DOHH2 (cell line): ENCODE results near the gene USP32.

Experiments used
- H3F3A ChIP-seq: fragments of 200-600 bp; sonication (generic), shearing (Covaris generic); 2 replicates; pipeline ENCODE4 v1.6.0; 2016; ENCODE audit warnings: antibody characterized with exemption, mild to moderate bottlenecking; ENCODE audit not compliant: control insufficient read depth, insufficient read depth
- H3K27ac ChIP-seq: fragments of 200-600 bp; sonication (generic); 2 replicates; pipeline ENCODE4 v1.5.1; 2014; ENCODE audit warnings: low read depth, mild to moderate bottlenecking, low read length, moderate library complexity
- H3K27me3 ChIP-seq: fragments of 200-600 bp; sonication (generic); 2 replicates; pipeline ENCODE4 v1.6.1; 2014; ENCODE audit warnings: mild to moderate bottlenecking, low read length, mixed read lengths; ENCODE audit not compliant: control insufficient read depth
- H3K36me3 ChIP-seq: fragments of 200-600 bp; sonication (generic); 2 replicates; pipeline ENCODE4 v1.6.1; 2014; ENCODE audit warnings: mild to moderate bottlenecking, low read length, moderate library complexity, mixed read lengths; ENCODE audit not compliant: control insufficient read depth
- H3K4me1 ChIP-seq: fragments of 200-600 bp; sonication (generic); 2 replicates; pipeline ENCODE4 v1.6.1; 2014; ENCODE audit warnings: mild to moderate bottlenecking, low read length, mixed read lengths; ENCODE audit not compliant: control insufficient read depth
- H3K4me2 ChIP-seq: fragments of 200-600 bp; sonication (generic); 2 replicates; pipeline ENCODE4 v1.6.0; 2014; ENCODE audit warnings: mild to moderate bottlenecking, low read length, moderate library complexity
- H3K4me3 ChIP-seq: fragments of 200-600 bp; sonication (generic); 2 replicates; pipeline ENCODE4 v1.5.1; 2014; ENCODE audit warnings: mild to moderate bottlenecking, low read length, mixed read lengths
- H3K79me2 ChIP-seq: fragments of 200-600 bp; sonication (generic); 2 replicates; pipeline ENCODE4 v1.6.1; 2014; ENCODE audit warnings: mild to moderate bottlenecking, low read length, mixed read lengths; ENCODE audit not compliant: control insufficient read depth
- H3K9me2 ChIP-seq: fragments of 200-600 bp; sonication (generic); replicated peaks from 2 replicates; pipeline ENCODE4 v1.6.1; 2014; ENCODE audit warnings: mild to moderate bottlenecking, low read length, mixed read lengths; ENCODE audit not compliant: control insufficient read depth
- H3K9me3 ChIP-seq: fragments of 200-600 bp; sonication (generic); 2 replicates; pipeline ENCODE4 v1.6.1; 2014; ENCODE audit warnings: antibody characterized with exemption, low read length, mixed read lengths; ENCODE audit not compliant: control insufficient read depth, insufficient read depth
- H4K20me1 ChIP-seq: fragments of 200-600 bp; sonication (generic); 2 replicates; pipeline ENCODE4 v1.6.0; 2014; ENCODE audit warnings: low read depth, mild to moderate bottlenecking, antibody characterized with exemption, low read length, moderate library complexity; ENCODE audit not compliant: control insufficient read depth, insufficient read depth
- CTCF ChIP-seq: fragments of 200-600 bp; sonication (generic); IDR thresholded peaks from one replicate; pipeline ENCODE4 v1.5.1; 2014; ENCODE audit warnings: antibody characterized with exemption, mild to moderate bottlenecking, low read depth, low read length; ENCODE audit not compliant: poor library complexity, severe bottlenecking
- EZH2phosphoT487 ChIP-seq: fragments of 200-600 bp; sonication (generic); IDR thresholded peaks from 2 replicates; pipeline ENCODE4 v1.6.1; 2017; ENCODE audit warnings: borderline replicate concordance, mild to moderate bottlenecking, antibody characterized with exemption, low read length, moderate library complexity, mixed read lengths

Gene USP32

GRCh38 chr17:60352569-60352968, 39.4 kb downstream of the USP32 start:
- Histone ChIP-seq H3K27me3 (no peaks in the 10 kb centered on the region), H3K4me3 (no peak overlapping the region), H4K20me1 (no peaks in the 10 kb centered on the region), H3K27ac (no peak overlapping the region), H3K9me2 (no peaks in the 10 kb centered on the region), H3K4me2 (no peak overlapping the region), H3F3A (no peaks in the 10 kb centered on the region), H3K9me3 (no peaks in the 10 kb centered on the region), H3K79me2 (no peaks in the 10 kb centered on the region; the same call in none of the 2 replicates), H3K36me3 (no peaks in the 10 kb centered on the region), H3K4me1 (peaks cover 3% of the 10 kb centered on the region; the same call in 1 of the 2 replicates)
- no peak for TF ChIP-seq CTCF
- TF ChIP-seq EZH2phosphoT487: no peak

- Histone ChIP-seq H3K9me3 (no peaks in the 10 kb centered on the region), H3K4me1 (peaks cover 3% of the 10 kb centered on the region; the same call in 1 of the 2 replicates), H3K27ac (no peak overlapping the region), H3K9me2 (no peaks in the 10 kb centered on the region), H3K4me2 (no peak overlapping the region), H3K4me3 (no peak overlapping the region), H4K20me1 (no peaks in the 10 kb centered on the region), H3K27me3 (no peaks in the 10 kb centered on the region), H3K79me2 (no peaks in the 10 kb centered on the region; the same call in none of the 2 replicates), H3K36me3 (no peaks in the 10 kb centered on the region), H3F3A (no peaks in the 10 kb centered on the region)
- TF ChIP-seq EZH2phosphoT487 (no peak), CTCF (no peak)
Measured at GRCh38 chr17:60352071-60352470, 39.9 kb downstream of the USP32 start.

GRCh38 chr17:60351012-60351695, 40.8 kb downstream of the USP32 start:
- H3K4me2 ChIP-seq: no peak overlapping the region
- no peaks in the 10 kb centered on the region for H3K27me3 ChIP-seq
- no peaks in the 10 kb centered on the region; the same call in none of the 2 replicates for H3K79me2 ChIP-seq
- H3K9me2 ChIP-seq: no peaks in the 10 kb centered on the region
- H3F3A ChIP-seq: no peaks in the 10 kb centered on the region
- no peak for TF ChIP-seq EZH2phosphoT487
- no peak for TF ChIP-seq CTCF
- H3K9me3 ChIP-seq: no peaks in the 10 kb centered on the region
- no peak overlapping the region for H3K27ac ChIP-seq
- peaks cover 3% of the 10 kb centered on the region; the same call in 1 of the 2 replicates for H3K4me1 ChIP-seq
- H4K20me1 ChIP-seq: no peaks in the 10 kb centered on the region
- no peak overlapping the region for H3K4me3 ChIP-seq
- no peaks in the 10 kb centered on the region for H3K36me3 ChIP-seq
